Measurements from ENCODE around the gene ZBTB49. TPM values are rescaled to one million over a fixed set of nuclear protein-coding genes. Genes with fewer than 3 reads are reported as not detected.
A peak's percentile ranks its signal among the peaks of the same experiment; 100 is the strongest.

The ZBTB49 gene
- total RNA-seq, 2 donors from 2014 or later = 6.4 to 8.2 TPM

DNA sequence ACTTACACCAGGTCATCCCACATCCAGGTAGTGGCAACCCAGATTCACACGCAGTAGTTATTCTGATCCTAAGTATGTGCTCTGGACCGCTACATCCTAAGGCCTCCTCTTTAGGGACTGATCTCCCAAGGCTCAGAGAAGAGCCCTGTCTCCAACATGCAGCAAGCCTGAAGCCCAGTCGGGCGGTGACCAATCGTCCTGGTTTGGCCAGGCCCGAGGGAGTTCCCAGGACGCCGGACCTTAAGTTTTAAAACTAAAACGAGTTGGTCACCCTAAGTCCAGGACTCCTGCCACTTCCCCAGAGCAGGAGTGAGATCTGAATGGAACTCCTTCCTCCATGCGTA lies 482 bp upstream of the ZBTB49 start:
- ATAC-seq (replicated peaks in 1 of 2) (peak; percentile 11 to 16), DNase-seq (no peak)
- peak overlapping the region; percentile 66 for H3K27ac Mint-ChIP-seq
- H3K9me3 Mint-ChIP-seq = no peaks in the 10 kb centered on the region
- H3K4me3 Mint-ChIP-seq = peak overlapping the region; percentile 95 to 97
- H3K27me3 Mint-ChIP-seq (ENCODE audit: low read depth) = no peaks in the 10 kb centered on the region
- peaks cover 43% of the 10 kb centered on the region for H3K4me1 Mint-ChIP-seq (ENCODE audit: low read depth)
- peaks cover 0 to 5% of the 10 kb centered on the region in 2 donors for H3K36me3 Mint-ChIP-seq (ENCODE audit: insufficient read depth in 2 of 2)

DNA sequence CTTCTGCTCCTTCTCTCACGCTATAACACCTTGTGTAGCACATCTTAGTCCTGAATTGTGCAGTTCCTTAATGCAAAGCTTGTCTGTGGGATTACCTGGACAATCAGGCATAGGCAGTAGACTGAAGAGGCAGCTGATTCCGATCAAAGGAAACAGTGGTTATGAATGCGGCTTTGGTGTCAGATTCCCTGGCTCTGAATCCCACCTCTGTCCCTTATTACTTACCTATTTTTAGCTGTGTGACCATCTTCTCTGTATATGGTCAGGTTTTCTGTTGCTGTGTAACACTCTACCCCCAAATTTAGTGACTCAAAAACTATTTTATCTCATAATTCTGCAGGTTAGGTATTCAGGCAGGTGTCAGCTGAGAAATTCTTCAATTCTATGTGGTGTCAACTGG lies 3.2 kb downstream of the ZBTB49 start:
- DNase-seq (no peak), ATAC-seq (replicated peaks in 1 of 2) (no peak)
- peaks cover 5 to 9% of the 10 kb centered on the region in 2 donors for H3K36me3 Mint-ChIP-seq (ENCODE audit: insufficient read depth in 2 of 2)
- no peak overlapping the region for H3K27ac Mint-ChIP-seq
- H3K4me3 Mint-ChIP-seq = no peak overlapping the region
- no peaks in the 10 kb centered on the region for H3K9me3 Mint-ChIP-seq
- H3K4me1 Mint-ChIP-seq (ENCODE audit: low read depth) = peaks cover 42% of the 10 kb centered on the region
- H3K27me3 Mint-ChIP-seq (ENCODE audit: low read depth) = no peaks in the 10 kb centered on the region

DNA sequence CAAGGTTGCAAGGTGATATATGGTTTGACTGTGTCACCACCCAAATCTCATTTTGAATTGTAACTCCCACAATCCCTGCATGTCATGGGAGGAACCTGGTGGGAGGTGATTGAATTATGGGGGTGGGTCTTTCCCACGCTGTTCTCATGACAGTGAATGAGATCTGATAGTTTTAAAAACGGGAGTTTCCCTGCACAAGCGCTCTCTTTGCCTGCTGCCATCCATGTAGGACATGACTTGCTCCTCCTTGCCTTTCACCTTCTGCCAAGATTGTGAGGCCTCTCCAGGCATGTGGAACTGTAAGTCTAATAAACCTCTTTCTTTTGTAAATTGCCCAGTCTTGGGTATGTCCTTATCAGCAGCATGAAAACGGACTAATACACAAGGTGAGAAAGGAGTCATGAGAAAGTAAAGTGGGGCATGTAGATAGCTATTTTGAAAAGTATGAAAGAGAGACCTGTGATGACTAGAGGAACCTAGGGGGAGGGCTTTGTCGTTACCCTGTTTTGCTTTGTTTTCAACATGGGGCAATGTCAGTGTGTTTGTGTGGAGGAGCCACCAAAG lies 6.3 kb downstream of the ZBTB49 start:
- Mint-ChIP-seq H3K27ac (no peak overlapping the region), H3K4me3 (no peak overlapping the region), H3K9me3 (no peaks in the 10 kb centered on the region), H3K4me1 (ENCODE audit: low read depth) (peaks cover 22% of the 10 kb centered on the region), H3K36me3 (ENCODE audit: insufficient read depth in 2 of 2) (peaks cover 6 to 9% of the 10 kb centered on the region in 2 donors), H3K27me3 (ENCODE audit: low read depth) (no peaks in the 10 kb centered on the region)
- DNase-seq (no peak), ATAC-seq (replicated peaks in 1 of 2) (no peak)

DNA sequence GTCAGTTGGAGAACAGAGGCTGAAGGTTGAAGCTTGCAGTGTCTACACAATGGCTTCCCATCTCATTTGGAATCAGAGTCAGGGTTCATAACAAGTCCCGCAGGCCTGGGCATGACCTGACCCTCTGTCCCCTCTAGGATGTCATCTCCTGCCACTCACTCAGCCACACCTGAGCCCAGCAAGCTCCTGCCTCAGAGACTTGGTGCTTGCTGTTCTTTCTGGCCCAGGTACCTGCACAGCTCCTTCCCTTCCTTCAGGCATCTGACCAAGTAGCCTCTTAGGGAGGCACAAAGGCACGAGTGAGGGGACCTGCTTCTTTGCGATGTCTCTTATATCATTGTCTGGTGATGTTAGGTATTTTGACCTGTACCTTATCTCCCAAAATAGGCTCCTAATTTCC lies 9.0 kb downstream of the ZBTB49 start:
- Mint-ChIP-seq H3K4me3 (no peak overlapping the region), H3K27ac (peak overlapping the region; percentile 29), H3K4me1 (ENCODE audit: low read depth) (peaks cover 16% of the 10 kb centered on the region), H3K36me3 (ENCODE audit: insufficient read depth in 2 of 2) (peaks cover 6 to 17% of the 10 kb centered on the region in 2 donors), H3K9me3 (no peaks in the 10 kb centered on the region), H3K27me3 (ENCODE audit: low read depth) (no peaks in the 10 kb centered on the region)
- ATAC-seq (replicated peaks in 1 of 2) (no peak), DNase-seq (no peak)

DNA sequence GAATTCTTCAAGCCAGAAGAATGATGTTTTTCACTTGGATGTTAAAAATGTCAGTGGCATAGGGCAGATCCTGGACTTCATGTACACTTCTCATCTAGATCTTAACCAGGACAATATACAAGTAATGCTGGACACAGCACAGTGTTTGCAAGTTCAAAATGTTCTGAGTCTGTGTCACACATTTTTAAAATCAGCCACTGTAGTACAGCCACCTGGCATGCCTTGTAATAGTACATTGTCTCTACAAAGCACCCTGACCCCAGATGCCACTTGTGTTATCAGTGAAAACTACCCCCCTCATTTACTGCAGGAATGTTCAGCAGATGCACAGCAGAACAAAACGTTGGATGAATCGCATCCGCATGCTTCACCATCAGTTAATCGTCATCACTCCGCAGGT lies 11.9 kb downstream of the ZBTB49 start:
- H3K36me3 Mint-ChIP-seq (ENCODE audit: insufficient read depth in 2 of 2) = peaks cover 2 to 7% of the 10 kb centered on the region in 2 donors
- ATAC-seq (replicated peaks in 1 of 2) (no peak), DNase-seq (no peak)
- H3K4me3 Mint-ChIP-seq = no peak overlapping the region
- no peak overlapping the region for H3K27ac Mint-ChIP-seq
- no peaks in the 10 kb centered on the region for H3K27me3 Mint-ChIP-seq (ENCODE audit: low read depth)
- no peaks in the 10 kb centered on the region for H3K4me1 Mint-ChIP-seq (ENCODE audit: low read depth)
- no peaks in the 10 kb centered on the region for H3K9me3 Mint-ChIP-seq

DNA sequence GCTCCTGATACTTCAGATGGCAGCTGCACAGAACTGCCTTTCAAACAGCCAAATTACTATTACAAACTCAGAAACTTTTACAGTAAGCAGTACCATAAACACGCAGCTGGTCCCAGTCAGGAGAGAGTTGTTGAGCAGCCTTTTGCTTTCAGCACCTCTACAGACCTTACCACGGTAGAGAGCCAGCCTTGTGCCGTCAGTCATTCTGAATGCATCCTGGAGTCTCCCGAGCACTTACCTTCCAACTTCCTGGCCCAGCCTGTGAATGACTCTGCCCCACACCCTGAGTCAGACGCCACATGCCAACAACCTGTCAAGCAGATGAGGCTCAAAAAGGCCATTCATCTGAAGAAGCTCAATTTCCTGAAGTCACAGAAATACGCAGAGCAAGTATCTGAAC lies 12.4 kb downstream of the ZBTB49 start:
- ATAC-seq (replicated peaks in 1 of 2) (no peak), DNase-seq (no peak)
- no peaks in the 10 kb centered on the region for H3K4me1 Mint-ChIP-seq (ENCODE audit: low read depth)
- no peak overlapping the region for H3K4me3 Mint-ChIP-seq
- H3K27me3 Mint-ChIP-seq (ENCODE audit: low read depth) = no peaks in the 10 kb centered on the region
- H3K36me3 Mint-ChIP-seq (ENCODE audit: insufficient read depth in 2 of 2) = peaks cover 2 to 7% of the 10 kb centered on the region in 2 donors
- H3K9me3 Mint-ChIP-seq = no peaks in the 10 kb centered on the region
- no peak overlapping the region for H3K27ac Mint-ChIP-seq

DNA sequence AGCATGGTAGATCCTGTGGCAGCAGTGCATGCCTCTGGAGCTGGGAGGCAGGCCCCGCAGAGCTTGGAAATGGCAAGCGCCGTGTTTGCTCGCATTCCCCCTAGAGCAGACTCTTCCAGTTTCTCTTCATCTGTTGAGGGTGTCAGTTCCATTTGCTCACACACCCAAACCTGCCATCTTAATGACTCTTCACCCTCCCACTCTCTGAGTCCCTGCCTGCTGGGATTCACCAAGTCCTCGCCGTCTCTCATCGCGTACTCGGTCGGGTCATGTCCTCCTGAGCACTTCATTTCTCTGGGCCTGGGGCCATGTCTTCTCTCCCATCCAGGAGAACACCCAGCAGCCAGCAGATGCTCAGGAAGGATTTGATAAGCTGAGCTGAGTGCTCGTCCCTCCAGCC lies 16.9 kb downstream of the ZBTB49 start:
- H3K4me3 Mint-ChIP-seq = no peak overlapping the region
- DNase-seq (no peak), ATAC-seq (replicated peaks in 1 of 2) (no peak)
- H3K9me3 Mint-ChIP-seq = no peaks in the 10 kb centered on the region
- H3K36me3 Mint-ChIP-seq (ENCODE audit: insufficient read depth in 2 of 2) = peaks cover 0 to 7% of the 10 kb centered on the region in 2 donors
- H3K27ac Mint-ChIP-seq = no peak overlapping the region
- H3K27me3 Mint-ChIP-seq (ENCODE audit: low read depth) = no peaks in the 10 kb centered on the region
- no peaks in the 10 kb centered on the region for H3K4me1 Mint-ChIP-seq (ENCODE audit: low read depth)

DNA sequence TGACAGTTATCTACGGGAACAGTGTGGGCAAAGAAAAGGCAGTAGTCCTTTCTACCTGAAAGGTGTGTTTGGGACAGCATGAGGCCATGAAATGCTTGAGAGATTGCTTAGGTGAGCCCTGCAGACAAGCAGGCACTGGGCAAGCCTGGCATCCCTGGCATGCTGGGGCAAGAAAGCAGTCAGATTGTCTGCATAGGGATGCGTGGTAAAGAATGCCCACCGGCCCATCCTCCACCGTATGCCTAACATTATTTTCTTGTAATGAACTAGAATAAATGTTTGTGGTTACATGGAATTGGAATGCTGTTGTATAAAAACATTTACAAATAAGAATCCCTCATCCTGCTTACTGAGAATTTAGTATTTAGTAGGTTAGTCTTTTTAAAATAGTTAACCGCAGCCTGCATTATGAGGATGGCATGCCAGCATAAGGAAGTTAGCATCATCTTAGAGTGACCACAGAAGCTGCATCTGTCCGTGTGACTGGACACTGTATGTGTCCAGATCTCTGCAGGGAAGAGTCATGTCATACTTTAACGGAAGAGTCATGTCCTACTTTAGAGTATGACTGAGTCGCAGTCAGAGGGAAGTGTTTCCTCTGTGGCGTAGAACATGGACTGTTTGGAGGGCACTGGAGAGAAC lies 18.9 kb downstream of the ZBTB49 start:
- DNase-seq (no peak), ATAC-seq (replicated peaks in 1 of 2) (no peak)
- no peaks in the 10 kb centered on the region for H3K36me3 Mint-ChIP-seq (ENCODE audit: insufficient read depth in 2 of 2)
- H3K9me3 Mint-ChIP-seq = no peaks in the 10 kb centered on the region
- no peaks in the 10 kb centered on the region for H3K27me3 Mint-ChIP-seq (ENCODE audit: low read depth)
- no peak overlapping the region for H3K4me3 Mint-ChIP-seq
- no peaks in the 10 kb centered on the region for H3K4me1 Mint-ChIP-seq (ENCODE audit: low read depth)
- H3K27ac Mint-ChIP-seq = no peak overlapping the region

DNA sequence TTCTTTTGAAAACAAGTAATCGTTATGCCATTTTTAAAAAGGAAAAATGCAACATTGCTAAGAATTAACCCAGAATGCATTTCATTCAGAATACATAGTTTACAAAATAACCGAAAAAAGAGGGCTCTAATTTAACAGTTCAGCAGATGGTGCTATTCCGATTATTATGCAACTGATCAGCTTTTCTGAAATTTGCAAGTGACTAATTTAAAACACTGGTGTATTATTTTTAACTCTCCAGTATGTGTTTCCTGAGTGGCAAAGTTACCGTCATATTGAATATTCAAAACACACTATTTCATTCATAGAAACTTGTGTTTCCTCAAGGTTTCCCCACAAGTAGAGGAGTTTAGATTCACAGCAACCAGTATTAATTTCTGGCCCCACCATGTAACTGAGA lies 21.1 kb downstream of the ZBTB49 start:
- no peaks in the 10 kb centered on the region for H3K27me3 Mint-ChIP-seq (ENCODE audit: low read depth)
- H3K4me1 Mint-ChIP-seq (ENCODE audit: low read depth) = no peaks in the 10 kb centered on the region
- H3K36me3 Mint-ChIP-seq (ENCODE audit: insufficient read depth in 2 of 2) = peaks cover 0 to 3% of the 10 kb centered on the region in 2 donors

DNA sequence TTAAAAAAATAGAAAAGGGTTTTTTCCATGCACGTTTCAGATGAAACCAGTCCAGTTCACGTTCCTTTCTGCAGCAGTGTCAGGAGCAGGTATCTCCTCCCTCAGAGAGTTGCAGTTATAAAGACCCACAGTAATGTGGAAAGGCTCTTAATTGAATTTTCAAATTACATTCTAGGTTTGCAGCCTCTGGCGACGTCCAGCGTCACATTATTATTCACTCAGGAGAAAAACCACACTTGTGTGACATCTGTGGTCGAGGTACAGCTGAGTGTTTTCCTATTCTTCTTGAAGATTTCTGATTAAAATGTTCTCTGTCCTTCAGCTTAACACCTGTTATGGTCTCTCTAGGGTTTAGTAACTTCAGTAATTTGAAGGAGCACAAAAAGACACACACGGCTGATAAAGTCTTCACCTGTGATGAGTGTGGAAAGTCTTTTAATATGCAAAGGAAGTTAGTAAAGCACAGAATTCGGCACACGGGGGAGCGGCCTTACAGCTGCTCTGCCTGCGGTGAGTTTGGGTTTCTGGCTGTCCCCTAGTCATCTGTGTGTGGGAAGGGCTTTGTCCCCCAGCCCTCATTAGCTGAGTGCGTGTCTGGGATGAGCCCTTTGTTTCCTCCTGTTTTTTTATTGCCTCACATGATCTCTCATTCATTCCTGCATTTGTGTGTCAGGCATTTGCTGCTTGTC lies 25.6 kb downstream of the ZBTB49 start:
- Mint-ChIP-seq H3K9me3 (no peaks in the 10 kb centered on the region), H3K36me3 (ENCODE audit: insufficient read depth in 2 of 2) (peaks cover 0 to 3% of the 10 kb centered on the region in 2 donors), H3K4me1 (ENCODE audit: low read depth) (no peaks in the 10 kb centered on the region), H3K27me3 (ENCODE audit: low read depth) (no peaks in the 10 kb centered on the region), H3K27ac (no peak overlapping the region), H3K4me3 (no peak overlapping the region)
- ATAC-seq (replicated peaks in 1 of 2) (no peak), DNase-seq (no peak)

More for the DNA sequence above, 21.1 kb downstream of the ZBTB49 start:
- no peak for ATAC-seq (replicated peaks in 1 of 2)
- no peaks in the 10 kb centered on the region for H3K9me3 Mint-ChIP-seq
- no peak for DNase-seq
- H3K4me3 Mint-ChIP-seq = no peak overlapping the region
- no peak overlapping the region for H3K27ac Mint-ChIP-seq

DNA sequence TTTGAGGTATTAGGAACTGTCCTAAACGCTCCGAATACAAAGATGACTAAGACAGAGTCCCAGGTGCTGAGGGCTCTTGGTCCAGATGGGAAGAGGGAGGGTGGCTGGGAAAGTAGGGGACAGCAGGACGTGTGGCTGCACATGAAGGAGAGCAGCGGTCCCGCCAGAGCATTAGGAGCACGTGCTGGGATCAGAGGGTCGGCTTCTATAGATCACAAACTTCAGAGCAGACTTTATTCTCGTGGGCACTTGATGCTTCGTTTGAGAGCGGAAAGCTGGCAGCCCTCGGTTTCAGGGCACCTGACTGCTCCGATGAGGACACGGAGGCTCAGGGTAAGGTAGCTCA lies 26.1 kb downstream of the ZBTB49 start:
- H3K4me3 Mint-ChIP-seq = no peak overlapping the region
- H3K9me3 Mint-ChIP-seq = no peaks in the 10 kb centered on the region
- no peak for DNase-seq
- no peak for ATAC-seq (replicated peaks in 1 of 2)
- H3K27ac Mint-ChIP-seq = no peak overlapping the region
- no peaks in the 10 kb centered on the region for H3K4me1 Mint-ChIP-seq (ENCODE audit: low read depth)
- H3K36me3 Mint-ChIP-seq (ENCODE audit: insufficient read depth in 2 of 2) = peaks cover 0 to 3% of the 10 kb centered on the region in 2 donors
- H3K27me3 Mint-ChIP-seq (ENCODE audit: low read depth) = no peaks in the 10 kb centered on the region

DNA sequence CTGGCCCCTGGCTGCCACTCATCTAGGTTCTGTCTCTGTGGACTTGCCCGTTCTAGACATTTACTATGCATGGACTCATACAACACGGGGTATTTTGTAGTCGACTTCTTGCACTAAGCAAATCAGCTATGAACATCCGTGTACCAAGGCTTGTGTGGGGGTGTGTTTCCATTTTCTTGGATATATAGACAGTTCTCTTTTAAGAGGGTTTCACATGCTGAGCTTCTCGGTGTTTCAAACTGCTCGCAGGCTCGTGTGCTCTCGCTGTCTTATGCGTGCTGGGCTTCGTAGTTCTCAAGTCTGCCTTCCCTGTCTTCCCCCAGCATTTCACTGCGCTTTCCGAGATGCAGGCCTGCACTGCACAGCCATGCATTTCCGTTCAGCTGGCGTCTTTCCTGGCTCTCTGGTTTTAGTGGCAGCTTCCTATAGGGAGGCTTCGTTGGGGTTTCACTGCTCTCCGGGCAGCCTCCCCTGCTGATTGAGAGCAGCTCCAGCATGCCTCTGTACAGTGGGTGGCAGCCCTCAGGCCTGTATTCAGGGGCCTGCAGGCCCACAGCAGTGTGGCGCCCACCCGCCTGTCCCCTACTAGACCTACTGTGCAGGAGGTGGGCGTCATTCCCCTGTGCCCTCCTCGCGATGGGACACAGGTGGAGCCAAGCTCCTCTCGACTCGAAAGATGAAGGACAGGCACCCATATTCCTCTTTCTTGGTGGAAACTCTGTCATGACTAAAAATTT lies 27.6 kb downstream of the ZBTB49 start:
- ATAC-seq (replicated peaks in 1 of 2) = no peak
- Mint-ChIP-seq H3K27me3 (ENCODE audit: low read depth) (no peaks in the 10 kb centered on the region), H3K4me3 (no peak overlapping the region), H3K36me3 (ENCODE audit: insufficient read depth in 2 of 2) (peaks cover 0 to 3% of the 10 kb centered on the region in 2 donors), H3K4me1 (ENCODE audit: low read depth) (no peaks in the 10 kb centered on the region), H3K27ac (no peak overlapping the region), H3K9me3 (no peaks in the 10 kb centered on the region)
- no peak for DNase-seq

DNA sequence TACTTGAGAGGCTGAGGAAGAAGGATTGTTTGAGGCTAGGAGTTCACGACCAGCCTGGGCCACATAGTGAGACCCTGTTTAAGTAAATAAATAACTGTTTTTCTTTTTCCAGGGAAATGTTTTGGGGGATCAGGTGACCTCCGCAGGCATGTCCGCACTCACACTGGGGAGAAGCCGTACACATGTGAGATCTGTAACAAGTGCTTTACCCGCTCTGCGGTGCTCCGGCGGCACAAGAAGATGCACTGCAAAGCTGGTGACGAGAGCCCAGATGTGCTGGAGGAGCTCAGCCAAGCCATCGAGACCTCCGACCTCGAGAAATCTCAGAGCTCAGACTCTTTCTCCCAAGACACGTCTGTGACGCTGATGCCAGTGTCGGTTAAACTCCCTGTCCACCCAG lies 30.5 kb downstream of the ZBTB49 start:
- no peaks in the 10 kb centered on the region for H3K4me1 Mint-ChIP-seq (ENCODE audit: low read depth)
- H3K27ac Mint-ChIP-seq = no peak overlapping the region
- H3K9me3 Mint-ChIP-seq = no peaks in the 10 kb centered on the region
- H3K4me3 Mint-ChIP-seq = no peak overlapping the region
- ATAC-seq (replicated peaks in 1 of 2) = no peak
- H3K27me3 Mint-ChIP-seq (ENCODE audit: low read depth) = no peaks in the 10 kb centered on the region
- H3K36me3 Mint-ChIP-seq (ENCODE audit: insufficient read depth in 2 of 2) = peaks cover 0 to 3% of the 10 kb centered on the region in 2 donors
- no peak for DNase-seq

Data from activated T-cell treated with anti-CD3 and anti-CD28 coated beads, Interleukin-2, amount 50 U/mL, for 72 hours (primary cell).